Mononuclear cell (primary cell): ENCODE results near the gene RAMAC. TPM values are rescaled to one million over a fixed set of nuclear protein-coding genes. Genes with fewer than 3 reads are reported as not detected.
"Not testable (repeated sequence)": the region's sequence is repeated elsewhere in the genome, so short reads cannot be mapped to it uniquely, and the experiment has no call there.

ENCODE experiments used
- H3K27me3 ChIP-seq: 2 replicates; pipeline ENCODE4 v1.6.0; 2011; ENCODE audit warnings: low read length, control low read depth; ENCODE audit not compliant: insufficient read depth
- H3K4me1 ChIP-seq: 2 replicates; pipeline ENCODE4 v1.5.1; 2011; ENCODE audit warnings: mild to moderate bottlenecking, low read length, control low read depth; ENCODE audit not compliant: insufficient read depth
- H3K4me3 ChIP-seq: 2 replicates; pipeline ENCODE4 v1.5.1; 2011; ENCODE audit warnings: mild to moderate bottlenecking, low read length, moderate library complexity
- H3K9me3 ChIP-seq: 2 replicates; pipeline ENCODE4 v1.5.1; 2011; ENCODE audit warnings: low read depth, mild to moderate bottlenecking, control low read depth, low read length
- total RNA-seq: library from RNA; depleted of rRNA; stranded (reverse); fragments of >200 nt; gene quantifications from one replicate; pipeline ENCODE4 v1.2.3, GENCODE V29; 2012

Gene RAMAC
- 38.1 TPM for total RNA-seq

DNA sequence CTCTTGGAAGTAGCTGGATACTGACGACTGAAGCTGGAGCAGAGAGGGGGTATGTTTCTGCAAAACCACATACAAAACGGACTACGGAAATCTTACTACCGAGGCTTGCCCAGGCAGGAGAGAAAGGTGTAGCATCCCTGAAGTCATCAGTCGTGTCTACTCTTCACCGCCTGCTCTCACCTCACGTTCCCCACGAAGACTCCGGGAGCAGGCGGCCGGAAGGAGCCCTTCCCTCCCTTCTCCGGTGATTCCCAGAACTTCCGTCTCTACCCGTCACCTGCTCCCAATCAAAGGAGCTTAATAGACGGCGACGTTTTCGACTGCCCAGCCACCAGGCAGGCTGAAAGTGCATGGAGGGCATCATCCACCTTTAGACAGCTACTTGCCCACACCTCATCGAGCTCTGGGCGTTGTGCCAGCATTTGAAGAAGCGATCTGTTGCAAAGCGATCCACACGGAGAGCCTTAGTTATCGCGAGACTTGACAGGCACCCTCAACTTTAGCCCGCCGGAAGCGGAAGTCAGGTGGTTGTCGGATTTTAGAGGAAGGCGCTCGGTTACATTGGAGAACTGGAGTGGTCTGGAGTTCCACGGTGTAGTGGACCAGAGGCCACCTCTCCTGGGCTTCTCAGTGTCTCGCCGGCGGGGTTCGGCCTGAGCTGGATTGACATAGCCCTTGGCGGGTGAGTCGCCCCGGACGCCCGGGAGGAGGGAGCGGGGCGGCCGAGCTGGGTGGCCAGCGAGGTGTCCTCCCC is at the start of gene RAMAC:
TSS of gene RAMAC (plus strand) at position 523 of the 754 bp plus-strand sequence. CDS start 2,809 bp downstream, outside the sequence.
- no peaks in the 10 kb centered on the region for H3K27me3 ChIP-seq
- no peaks in the 10 kb centered on the region for H3K9me3 ChIP-seq
- H3K4me3 ChIP-seq: peak within 1 kb of the TSS; percentile 91

GRCh38 chr15:82936966-82937711 is 48.9 kb upstream of the RAMAC start:
- Histone ChIP-seq H3K4me3 (no peak overlapping the region), H3K27me3 (no peaks in the 10 kb centered on the region), H3K9me3 (no peaks in the 10 kb centered on the region), H3K4me1 (no peaks in the 10 kb centered on the region)

More for the DNA sequence above, at the start of gene RAMAC:
- peaks cover 18% of the 10 kb centered on the region for H3K4me1 ChIP-seq

DNA sequence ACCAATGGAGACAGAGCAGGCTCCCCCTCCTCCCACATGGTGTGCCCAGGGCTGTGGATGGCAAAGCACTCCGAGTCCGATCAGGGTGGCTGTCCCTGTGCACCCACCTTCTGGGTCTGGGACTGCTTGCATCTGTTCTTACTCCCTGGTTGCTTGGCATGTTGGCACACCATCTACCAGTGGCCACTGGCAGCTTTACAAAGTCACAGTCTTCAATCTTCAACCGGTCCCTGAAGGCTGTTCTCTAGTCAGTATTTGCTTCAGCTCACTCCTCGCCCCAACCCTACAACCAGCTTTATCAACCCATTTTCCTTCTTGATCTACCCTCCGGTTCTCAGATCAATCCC is 48.3 kb upstream of the RAMAC start:
- Histone ChIP-seq H3K27me3 (no peaks in the 10 kb centered on the region), H3K4me1 (no peaks in the 10 kb centered on the region), H3K9me3 (no peaks in the 10 kb centered on the region), H3K4me3 (no peak overlapping the region)

DNA sequence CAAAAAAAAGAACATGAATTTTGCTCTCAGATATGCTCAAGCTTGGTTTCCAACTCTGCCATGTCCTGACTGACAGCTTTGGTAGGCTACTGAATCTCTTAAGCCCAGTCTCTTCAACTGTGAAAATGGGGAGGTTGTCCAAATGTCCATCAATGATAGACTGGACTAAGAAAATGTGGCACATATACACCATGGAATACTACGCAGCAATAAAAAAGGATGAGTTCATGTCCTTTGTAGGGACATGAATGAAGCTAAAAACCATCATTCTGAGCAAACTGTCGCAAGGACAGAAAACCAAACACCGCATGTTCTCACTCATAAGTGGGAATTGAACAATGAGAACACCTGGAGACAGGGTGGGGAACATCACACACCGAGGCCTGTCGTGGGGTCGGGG is 46.3 kb upstream of the RAMAC start:
- H3K4me1 ChIP-seq, H3K4me3 ChIP-seq, H3K27me3 ChIP-seq, H3K9me3 ChIP-seq: not testable (repeated sequence)

DNA sequence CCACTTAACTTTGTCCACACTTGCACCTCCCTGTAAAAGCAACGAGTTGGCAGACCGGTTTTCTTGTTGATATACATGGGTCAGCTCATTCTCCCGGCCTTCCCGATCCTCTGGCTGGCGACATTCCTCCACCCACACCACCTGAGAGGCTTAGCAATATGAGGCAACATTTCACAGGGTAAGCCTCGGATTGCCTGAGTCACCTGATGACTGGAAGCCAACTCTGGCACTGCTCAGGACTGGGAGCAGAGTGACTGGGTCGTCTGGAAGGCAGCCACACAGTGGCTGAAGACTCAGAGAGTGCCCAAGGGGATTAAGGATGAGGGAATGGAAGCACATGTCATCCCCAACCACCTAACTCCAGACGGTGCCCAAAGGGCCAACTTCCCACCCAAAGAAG is 43.3 kb upstream of the RAMAC start:
- Histone ChIP-seq H3K4me3 (no peak overlapping the region), H3K27me3 (no peaks in the 10 kb centered on the region), H3K9me3 (no peaks in the 10 kb centered on the region), H3K4me1 (peaks cover 7% of the 10 kb centered on the region)

DNA sequence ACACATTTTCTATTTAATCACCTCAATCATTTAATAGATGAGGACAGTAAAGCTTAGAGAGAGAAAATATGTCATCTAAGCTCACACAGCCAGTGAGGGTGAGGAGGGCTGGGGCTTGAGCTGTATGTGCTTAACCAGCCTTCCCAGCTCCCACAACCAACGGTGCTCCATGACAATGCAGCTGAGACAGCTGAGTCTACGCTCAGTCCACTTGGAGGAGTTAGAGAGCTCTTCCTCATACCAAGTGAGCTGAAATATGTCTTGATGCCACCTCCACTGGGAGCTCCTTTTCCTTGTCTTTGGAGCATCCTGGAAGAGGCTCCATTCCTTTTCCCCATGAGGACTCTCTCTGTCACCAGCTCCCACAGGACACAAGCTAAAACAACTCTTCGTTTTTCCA is 42.8 kb upstream of the RAMAC start:
- Histone ChIP-seq H3K27me3 (no peaks in the 10 kb centered on the region), H3K9me3 (no peaks in the 10 kb centered on the region), H3K4me1 (peaks cover 7% of the 10 kb centered on the region), H3K4me3 (no peak overlapping the region)

DNA sequence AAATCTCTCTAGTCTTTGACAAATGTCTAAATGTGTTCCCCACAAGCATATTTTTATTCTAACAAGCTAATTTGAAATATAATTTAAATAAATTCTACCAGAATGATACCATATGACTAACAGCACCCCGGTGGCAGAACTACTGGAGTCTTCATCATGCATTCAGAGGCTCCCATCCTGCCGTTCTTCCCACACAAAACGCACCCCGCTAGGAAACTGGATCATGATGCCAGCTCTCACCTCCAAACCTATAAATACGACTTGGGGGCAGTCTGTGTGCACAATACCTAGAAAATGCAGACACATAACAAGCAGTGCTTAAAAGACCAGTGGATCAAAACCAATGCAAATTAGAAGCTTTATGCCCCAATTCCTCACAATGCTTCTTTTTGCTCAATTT is 42.0 kb upstream of the RAMAC start:
- Histone ChIP-seq H3K4me1 (peaks cover 7% of the 10 kb centered on the region), H3K27me3 (no peaks in the 10 kb centered on the region), H3K9me3 (no peaks in the 10 kb centered on the region), H3K4me3 (no peak overlapping the region)

DNA sequence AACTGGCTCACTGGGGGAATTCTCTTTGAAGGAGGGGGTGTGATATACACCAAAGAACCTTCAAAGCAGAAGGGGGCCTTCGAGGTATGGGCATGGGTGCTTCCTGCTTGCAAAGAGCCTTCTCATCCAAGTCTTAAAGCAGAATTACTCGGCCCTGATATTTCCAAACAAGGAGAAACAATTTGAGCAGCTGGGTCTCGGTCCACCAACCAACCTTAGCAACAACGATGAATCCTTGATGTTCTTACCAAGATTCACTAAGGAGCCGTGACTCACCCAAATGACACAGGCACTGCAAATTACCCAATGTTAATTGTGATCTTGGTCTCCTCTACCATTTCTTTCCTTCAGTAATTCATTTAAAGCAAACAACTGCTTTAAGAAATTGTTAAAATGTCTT is 41.2 kb upstream of the RAMAC start:
- no peak overlapping the region for H3K4me3 ChIP-seq
- no peaks in the 10 kb centered on the region for H3K27me3 ChIP-seq
- H3K9me3 ChIP-seq: no peaks in the 10 kb centered on the region
- H3K4me1 ChIP-seq: peaks cover 7% of the 10 kb centered on the region

DNA sequence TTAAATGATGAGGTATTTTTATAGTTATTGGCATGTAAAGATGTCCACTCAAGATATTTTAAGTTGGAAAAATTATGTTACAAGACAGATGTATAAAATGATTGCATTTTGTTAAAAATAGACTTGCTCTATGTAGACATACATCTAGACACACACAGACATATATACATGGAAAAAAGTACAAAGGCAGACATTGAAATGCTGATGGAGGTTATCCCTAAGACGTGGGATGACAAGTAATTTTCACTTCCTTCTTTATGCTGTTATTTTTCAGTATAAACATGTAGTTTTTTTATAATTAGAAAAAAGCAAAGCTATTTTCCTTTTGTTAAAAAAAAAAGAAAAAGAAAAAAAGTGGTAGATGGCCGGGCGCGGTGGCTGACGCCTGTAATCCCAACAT is 40.7 kb upstream of the RAMAC start:
- H3K4me3 ChIP-seq: no peak overlapping the region
- H3K9me3 ChIP-seq: no peaks in the 10 kb centered on the region
- H3K27me3 ChIP-seq: no peaks in the 10 kb centered on the region
- peaks cover 7% of the 10 kb centered on the region for H3K4me1 ChIP-seq

DNA sequence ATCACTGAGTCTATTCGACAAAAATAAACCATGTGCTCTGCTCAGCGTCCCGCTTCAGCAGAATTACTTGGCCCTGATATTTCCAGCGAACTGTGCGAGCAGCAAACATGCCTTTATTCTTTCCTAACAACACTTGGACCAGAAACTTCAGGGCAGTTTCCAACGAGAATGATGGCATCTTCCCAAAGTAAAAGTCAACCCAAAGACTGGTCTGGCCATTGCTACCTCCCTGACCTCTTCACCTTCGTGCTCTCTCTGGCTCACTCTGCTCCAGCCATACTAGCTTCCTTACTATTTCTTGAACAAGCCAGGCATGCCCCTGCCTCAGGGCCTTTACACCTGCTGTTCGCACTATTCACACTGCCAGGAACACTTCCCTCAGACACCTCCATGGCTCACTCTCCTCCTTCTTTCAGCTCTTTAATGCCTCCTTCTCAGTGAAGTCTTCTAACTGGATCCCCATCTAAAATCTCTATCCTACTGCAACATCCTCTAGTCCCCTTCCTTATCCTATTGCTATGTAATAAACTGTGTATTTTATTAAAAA is 39.8 kb upstream of the RAMAC start:
- H3K27me3 ChIP-seq: peaks cover 3% of the 10 kb centered on the region
- H3K4me3 ChIP-seq: no peak overlapping the region
- no peaks in the 10 kb centered on the region for H3K9me3 ChIP-seq

GRCh38 chr15:82950295-82950694 is 35.7 kb upstream of the RAMAC start:
- Histone ChIP-seq H3K9me3 (no peaks in the 10 kb centered on the region), H3K4me3 (no peak overlapping the region)

More for the DNA sequence above, 39.8 kb upstream of the RAMAC start:
- peaks cover 12% of the 10 kb centered on the region for H3K4me1 ChIP-seq

GRCh38 chr15:82950746-82951370 is 35.2 kb upstream of the RAMAC start:
- H3K4me1 ChIP-seq: peaks cover 19% of the 10 kb centered on the region

More at GRCh38 chr15:82950295-82950694, 35.7 kb upstream of the RAMAC start:
- H3K27me3 ChIP-seq: peaks cover 14% of the 10 kb centered on the region
- H3K4me1 ChIP-seq: peaks cover 19% of the 10 kb centered on the region

DNA sequence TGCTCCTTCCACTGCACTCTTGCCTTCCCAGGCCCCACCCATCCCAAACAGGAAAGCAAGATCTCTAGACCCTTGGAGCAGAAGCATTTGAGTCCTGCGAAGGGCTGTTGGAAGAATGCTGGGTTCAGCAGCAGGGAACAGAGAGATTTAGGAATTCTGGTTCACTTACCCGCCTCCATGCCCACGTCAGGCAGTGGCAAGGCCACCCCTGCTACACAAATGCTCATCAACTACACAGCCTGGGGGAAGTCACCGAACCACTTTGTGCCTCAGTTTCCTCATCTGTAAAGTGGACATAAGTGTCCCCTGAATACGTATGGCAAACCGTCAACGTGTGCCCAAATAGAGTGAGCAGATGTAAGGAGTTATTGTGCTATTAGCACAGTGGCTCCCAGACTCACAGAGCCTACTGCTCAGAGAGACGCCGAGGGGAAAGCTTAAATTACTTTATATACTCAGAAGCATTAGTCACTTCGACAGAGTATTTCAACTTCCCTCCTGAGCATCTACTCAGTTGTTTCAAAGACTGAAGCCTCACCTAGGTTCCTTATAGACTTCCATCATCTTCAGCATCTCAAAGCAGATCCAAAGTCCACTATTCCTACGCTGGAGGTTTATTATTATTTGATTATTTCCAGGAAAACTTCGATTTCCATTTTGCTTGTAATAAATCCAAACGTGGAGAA is 34.4 kb upstream of the RAMAC start:
- Histone ChIP-seq H3K9me3 (no peaks in the 10 kb centered on the region), H3K27me3 (peaks cover 14% of the 10 kb centered on the region), H3K4me3 (peak overlapping the region; percentile 32), H3K4me1 (peaks cover 19% of the 10 kb centered on the region)

More at GRCh38 chr15:82950746-82951370, 35.2 kb upstream of the RAMAC start:
- peaks cover 14% of the 10 kb centered on the region for H3K27me3 ChIP-seq
- no peaks in the 10 kb centered on the region for H3K9me3 ChIP-seq
- no peak overlapping the region for H3K4me3 ChIP-seq

GRCh38 chr15:82952158-82953081 is 33.6 kb upstream of the RAMAC start, which contains the start of gene HOMER2:
Gene HOMER2 (minus strand): TSS chr15:82952720. CDS start chr15:82952535, 185 bp downstream.
- peak within 1 kb of the TSS; percentile 32 for H3K4me3 ChIP-seq
- peaks cover 19% of the 10 kb centered on the region for H3K4me1 ChIP-seq
- H3K9me3 ChIP-seq: no peaks in the 10 kb centered on the region
- H3K27me3 ChIP-seq: peaks cover 14% of the 10 kb centered on the region
